Kidney capillary endothelial cell (primary cell): ENCODE results near the gene MAN1C1.

Source experiments
- DNase-seq: peaks from one replicate; pipeline ENCODE4 v3.0.0-alpha.2; 2018; ENCODE audit warnings: low spot score

The MAN1C1 gene

DNA sequence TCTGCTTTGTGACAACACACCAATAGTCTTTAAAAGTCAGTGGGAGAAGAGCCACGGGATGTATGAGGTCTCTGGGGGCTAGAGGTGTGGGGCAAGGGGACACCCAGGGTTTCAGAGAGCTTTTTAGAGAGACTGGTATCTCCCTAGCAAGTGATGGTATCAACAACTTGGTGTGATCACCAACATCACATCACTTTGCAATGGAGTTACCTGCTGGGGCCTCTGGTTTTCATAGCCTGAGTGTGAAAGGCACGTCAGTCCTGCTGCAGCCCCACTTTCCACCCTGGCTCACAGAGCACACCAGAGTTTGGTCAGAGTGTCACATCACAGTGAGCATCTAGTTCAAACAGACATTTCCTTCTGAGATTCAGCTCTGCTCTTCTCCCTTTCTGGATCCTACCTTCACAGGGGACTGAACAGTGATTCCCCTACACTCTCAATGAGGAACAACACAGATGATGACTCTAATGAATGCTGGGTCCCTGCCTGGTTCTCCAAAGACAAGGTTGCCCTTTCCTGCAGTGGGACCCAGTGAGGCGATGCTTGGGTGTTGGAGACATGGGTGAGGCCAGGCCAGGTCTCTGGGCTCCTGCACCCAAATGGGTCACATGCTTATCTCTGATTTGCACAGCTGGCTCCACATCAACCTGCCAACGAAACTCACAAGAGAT lies 2.0 kb upstream of the MAN1C1 start:
- no peak for DNase-seq

DNA sequence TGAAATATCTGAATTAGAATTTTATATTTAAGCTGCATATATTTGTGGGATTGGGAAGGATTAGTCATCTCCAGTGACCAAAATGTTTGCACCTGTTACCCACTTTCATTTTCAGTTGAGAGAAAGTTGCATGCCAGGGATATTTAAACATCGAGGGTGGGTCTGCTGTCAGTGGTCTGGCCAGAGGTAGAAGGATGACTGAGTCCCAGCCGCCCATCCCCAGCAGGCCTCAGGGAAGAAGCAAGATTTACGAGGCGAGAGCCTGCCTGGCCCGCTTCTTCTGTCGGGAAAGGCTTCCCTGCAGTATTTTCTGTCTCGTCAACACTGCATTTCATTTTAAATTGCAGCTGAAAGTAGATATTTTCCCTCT lies 1.4 kb upstream of the MAN1C1 start:
- no peak for DNase-seq

DNA sequence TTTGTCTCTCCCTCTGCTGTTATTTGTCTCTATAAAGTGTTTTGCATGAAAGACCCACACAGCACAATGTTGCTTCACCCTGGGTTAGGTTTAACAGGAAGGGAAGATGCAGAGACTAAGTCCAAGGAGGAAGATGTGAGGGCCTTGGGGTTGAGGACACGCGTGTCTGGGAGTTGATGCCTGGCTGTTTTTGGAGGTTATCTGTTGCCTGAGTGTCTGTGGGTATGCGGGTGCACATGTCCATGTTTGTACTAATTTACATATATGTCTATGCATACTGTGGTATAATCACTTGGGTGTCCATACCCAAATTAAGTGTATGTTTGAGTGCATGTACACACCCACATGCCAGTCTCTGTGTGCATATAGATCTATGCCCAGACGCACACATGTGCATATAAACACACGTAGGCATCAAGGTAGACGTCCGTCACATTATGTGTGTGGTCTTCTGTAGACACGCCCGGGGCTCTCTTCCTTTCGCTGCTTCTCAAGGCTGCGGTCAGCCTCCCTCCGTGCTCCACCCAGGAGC lies 962 bp upstream of the MAN1C1 start:
- DNase-seq, result no peak

DNA sequence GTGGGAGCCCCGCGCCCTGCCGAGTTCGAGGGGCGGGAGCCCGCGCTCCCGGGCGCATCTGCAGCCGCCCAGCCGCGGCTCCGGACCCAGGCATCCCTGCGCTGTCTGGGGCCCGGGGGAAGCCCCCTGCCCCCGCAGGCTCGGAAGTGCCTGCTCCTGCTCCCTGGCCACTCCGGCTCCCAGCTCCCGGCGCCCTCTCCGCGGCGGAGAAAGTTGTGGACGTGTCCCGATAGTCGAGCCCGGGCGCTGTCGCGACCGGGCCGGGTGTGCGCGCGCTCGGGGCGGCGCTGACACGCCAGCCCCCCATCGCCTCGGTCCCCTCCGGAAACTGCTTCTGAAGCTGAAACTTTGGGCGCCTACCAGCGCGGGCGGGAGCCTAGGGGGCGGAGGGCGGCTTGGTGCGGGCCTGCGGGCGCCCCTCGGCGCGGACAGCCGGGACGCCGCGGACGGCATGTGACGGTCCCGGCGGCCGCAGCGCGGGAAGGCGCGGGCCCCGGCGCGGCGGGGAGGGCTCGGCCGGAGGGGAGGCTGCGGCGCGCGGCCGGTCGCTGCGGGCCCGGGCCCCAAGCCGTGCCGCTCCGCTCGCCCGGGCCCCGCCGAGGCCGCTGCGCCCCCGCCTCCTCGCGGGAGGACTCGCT lies 515 bp downstream of the MAN1C1 start:
- DNase-seq, result no peak

DNA sequence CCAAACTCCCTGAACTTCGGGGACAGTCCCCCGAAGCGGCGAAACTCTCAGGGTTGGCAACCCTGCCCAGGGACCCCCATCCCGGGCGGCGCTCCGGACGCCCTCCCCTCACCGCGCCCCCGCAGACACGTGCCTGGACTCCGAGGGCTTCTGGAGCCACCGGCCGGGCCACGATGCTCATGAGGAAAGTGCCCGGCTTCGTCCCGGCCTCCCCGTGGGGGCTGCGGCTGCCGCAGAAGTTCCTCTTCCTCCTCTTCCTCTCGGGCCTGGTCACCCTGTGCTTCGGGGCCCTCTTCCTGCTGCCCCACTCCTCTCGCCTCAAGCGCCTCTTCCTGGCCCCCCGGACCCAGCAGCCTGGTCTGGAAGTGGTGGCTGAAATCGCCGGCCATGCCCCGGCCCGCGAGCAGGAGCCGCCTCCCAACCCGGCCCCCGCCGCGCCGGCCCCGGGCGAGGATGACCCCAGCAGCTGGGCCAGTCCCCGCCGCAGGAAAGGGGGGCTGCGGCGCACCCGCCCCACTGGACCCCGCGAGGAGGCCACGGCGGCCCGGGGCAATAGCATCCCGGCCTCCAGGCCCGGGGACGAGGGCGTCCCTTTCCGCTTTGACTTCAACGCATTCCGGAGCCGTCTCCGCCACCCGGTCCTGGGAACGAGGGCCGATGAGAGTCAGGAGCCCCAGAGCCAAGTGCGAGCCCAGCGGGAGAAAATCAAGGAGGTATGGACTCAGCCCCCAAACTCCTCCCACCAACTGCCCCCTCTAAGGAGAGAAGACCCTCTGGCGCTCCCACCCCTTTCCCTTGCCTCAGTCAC lies 1.2 kb downstream of the MAN1C1 start:
- DNase-seq, result no peak

DNA sequence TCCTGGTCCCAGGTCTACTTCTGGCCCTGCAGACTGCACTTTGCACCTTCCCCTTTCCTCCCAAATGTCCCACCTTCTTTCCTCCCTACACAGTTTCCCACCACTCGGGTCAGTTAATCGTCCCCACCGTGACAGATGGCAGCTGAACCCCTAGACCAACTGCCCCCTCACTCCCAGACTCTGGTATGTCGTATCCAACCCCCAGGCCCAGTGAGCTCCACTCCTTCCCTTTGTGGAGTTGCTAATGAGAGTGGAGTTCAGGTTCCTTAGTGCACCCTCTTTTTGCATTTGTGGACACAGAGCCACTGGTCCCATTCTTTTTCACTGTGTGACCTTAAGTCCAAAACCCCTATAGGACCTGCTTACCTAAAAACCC lies 1.8 kb downstream of the MAN1C1 start:
- DNase-seq, result no peak

DNA sequence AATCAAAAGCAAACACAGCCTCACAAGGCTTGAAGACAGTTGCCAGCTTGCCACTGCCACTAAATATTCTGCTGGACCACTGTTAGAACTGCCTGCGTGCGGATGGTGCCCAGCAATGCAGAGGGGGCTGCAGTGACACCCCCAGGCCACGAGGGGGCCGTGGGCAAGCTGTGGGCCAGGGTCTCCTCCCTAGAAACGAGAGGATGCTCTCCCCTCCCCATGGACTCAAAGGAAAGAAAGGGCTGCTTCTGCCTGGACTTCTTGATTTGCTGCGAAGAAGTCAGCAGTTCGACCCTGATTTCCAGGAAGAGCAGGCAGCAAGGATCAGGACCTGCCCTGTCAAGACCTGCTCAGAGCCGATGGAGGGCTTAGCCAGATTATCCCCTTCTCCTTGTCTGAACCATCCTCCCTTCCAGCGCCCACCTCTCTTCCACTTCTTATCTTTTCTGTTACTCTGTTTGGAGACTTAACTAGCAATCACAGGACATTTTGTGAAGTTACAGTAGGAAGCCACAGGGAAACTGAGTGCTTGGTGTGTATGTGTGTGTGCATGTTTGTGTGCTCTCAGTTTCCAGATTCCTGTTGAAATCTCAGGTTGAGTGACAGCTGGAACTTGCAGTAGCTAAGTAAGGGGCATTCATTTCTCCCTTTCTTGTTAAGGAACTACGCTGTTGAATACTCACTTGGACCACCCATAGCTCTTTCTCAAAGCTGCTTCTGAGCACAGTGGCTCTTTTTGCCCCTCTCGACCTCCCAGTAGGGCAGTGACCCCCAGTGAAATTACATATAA lies 2.7 kb downstream of the MAN1C1 start:
- no peak for DNase-seq

DNA sequence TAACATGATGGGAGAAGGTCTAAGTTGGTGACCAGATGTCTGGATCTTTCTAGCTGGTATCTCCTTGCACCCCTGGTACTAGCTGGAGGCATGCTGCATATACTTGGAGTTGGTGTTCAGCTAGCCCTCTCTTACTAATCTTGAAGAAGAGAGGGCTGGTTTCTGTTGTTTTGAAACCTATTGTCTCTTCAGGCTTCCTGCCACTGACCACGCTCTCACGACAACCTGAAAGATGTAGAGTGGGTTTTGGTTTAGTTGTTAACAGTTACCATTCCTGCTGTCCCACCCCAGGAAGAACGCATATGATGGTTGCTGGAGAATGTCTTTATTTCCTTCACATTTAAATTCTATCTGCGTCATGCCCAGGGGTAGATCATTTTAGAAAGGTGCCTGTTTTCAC lies 3.6 kb downstream of the MAN1C1 start:
- no peak for DNase-seq

DNA sequence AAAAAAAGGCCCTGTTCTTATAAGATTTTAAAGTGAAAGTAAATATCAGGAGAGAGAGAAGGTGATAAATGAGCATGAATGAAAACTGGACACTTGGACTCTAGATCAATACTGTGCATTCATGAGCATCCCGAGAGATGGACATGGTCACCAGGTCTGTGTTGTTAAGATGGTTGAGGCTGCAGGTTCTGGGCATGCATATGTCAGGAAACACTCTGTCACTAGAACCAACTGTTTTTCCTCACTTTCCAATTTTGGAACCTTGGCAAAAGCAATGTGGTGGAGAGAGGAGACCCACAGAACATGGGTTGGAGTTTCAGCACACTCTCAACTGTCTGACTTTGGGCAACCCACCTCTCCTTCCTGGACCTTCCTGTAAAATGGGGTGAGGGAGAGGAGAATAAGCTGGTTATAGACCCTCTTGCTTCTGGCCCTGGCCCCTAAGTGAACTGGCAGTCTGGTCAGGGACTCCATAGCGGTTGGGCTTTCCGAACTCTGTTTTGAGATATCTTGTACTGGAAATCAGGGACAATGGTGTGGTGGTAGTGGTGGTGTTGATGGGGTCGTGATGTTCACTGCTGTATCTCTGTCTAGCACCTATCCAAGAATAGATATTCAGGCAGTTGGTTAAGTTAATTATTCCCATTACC lies 4.2 kb downstream of the MAN1C1 start:
- no peak for DNase-seq

DNA sequence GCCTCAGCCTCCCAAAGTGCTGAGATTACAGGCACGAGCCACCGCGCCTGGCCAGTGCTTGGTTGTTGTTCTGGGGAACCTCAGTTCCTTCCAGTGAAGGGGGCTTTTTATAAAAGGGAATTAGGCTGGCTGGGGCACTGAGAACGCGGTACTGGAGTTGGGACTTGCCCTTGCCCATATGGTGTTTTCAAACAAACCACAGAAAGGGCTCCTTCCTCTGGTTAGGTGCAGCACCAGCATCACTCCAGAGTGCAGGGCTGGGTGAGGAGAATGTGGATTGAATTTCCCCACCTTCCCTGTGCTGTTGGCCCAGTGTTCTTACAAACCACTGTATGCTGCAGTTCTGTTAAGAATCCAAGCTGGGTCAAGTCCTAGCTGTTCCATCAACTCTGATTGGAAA lies 5.3 kb downstream of the MAN1C1 start:
- no peak for DNase-seq

DNA sequence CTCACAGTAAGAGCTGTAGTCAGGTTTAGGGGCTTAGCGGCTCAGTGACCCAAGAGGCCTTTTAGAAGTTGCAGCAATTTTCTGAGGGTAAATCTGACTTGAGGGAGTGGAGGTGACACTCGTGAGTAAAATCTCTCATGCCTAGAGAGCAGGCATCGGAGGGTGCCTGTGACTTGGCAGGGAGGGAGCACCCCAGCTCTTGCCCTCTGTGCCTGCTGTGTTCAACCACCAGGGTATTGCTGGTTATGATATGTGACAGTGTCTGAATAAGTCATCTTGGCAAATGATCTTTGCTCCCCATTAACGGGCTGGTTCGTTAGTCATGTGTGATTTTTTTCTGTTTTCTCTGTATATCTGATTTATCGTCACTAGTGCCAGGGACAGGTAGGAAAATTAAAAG lies 5.9 kb downstream of the MAN1C1 start:
- no peak for DNase-seq

DNA sequence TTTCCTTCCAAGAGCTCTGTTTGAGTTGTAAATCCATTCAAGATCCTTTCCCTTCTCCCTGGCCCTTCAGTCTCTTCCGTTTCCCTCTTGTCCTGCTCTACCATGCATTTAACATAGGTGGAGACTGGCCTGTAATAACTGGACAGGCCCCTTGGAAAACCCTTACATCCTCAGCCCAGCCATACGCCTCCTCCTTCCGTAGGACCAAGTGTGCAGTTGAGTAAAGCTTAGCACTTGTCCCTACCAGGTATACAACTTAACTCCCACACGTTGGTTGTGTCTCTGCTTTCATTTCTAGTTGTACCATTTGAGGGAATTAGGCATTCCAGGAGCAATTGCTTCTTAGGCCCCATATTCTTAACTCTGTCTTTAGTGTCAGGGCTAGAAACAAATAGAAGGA lies 6.4 kb downstream of the MAN1C1 start:
- no peak for DNase-seq

DNA sequence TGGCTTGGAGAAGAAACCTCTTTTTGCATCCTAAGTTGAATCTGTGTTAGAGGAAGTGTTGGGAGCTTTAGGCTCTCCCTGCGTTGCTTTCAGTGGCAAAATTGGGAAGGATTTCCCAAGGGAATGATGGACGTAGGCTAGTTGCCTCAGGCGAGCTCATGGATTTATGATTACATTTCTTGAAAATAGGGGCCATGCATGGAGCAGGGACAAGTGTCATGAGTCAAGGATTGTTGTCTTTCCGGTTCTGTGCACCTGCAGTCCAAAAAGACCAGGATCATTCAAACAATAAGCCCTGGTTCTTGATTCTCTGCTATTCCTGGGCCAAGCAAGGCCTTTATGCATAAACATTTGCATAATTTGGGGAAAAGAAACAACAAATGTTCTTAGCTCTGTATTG lies 7.1 kb downstream of the MAN1C1 start:
- no peak for DNase-seq

DNA sequence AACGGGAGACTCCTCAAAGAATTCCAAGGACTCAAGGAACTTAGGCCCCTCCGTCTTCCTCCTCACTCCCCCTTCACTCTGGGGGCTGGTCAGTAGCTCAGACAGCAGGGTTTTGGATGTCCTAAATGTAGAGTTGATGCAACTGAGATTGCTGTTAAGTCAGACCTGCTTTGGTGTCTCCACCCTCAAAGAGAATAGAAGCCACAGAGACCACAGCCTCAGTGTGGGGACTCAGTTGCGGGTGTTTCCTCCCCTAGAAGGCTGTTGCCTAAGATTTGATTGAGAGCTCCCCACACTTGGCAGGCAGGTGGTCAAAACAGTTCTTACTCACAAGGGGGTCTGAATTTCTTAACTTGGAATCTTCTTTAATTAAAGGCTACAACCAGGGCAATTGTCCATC lies 7.6 kb downstream of the MAN1C1 start:
- DNase-seq, result no peak

DNA sequence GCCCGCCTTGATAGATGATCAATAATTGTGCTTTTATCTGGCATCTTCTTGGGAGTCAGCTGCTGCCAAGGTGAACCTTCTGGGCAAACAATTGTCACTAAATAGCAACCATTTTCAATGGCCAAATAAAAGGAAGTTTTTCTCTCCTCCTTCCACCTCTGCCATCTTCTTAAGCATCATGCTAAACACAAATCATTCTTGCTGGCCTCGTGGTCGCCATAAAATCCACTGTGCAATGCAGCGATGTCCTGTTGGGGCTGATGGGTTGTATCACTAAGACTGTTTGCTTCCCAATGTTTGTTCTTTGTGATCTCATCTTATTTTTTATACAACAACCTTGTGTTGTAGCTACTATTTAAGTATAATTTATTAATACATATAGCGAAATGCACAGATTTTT lies 8.0 kb downstream of the MAN1C1 start:
- no peak for DNase-seq

DNA sequence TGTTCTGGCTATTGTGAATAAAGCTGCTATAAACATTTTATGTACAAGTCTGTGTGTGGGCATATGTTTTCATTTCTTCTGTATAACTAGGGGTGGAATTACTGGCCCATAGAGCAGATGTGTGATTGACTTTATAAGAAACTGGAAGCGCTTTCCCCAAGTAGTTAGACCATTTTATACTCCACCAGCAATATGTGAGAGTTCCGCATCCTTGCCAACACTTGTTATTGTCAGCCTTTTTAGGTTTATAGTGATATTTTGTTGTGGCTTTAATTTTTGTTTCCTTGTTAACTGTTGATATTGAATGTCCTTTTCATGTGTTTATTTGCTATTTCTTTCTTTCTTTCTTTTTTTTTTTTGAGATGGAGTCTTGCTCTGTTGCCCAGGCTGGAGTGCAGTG lies 9.4 kb downstream of the MAN1C1 start:
- DNase-seq, result no peak

DNA sequence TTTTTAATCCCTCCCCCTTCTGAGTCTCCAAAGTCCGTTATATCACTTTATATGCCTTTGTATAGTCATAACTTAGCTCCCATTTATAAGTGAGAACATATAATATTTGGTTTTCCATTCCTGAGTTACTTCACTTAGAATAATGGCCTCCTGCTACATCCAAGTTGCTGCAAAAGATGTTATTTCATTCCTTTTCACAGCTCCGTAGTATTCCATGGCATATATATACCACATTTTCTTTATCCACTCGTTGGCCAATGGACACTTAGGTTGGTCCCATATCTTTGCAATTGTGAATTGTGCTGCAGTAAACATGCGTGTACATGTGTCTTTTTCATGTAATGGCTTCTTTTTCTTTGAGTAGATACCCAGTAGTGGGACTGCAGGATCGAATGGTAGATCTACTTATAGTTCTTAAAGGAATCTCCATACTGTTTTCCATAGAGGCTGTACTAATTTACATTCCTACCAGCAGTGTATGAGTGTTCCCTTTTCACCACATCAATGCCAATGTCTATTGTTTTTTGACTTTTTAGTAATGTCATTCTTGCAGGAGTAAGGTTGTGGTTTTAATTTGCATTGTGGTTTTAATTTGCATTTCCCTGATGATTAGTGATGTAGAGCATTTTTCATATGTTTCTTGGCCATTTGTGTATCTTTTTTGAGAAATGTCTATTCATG lies 12.3 kb downstream of the MAN1C1 start:
- DNase-seq, result no peak

DNA sequence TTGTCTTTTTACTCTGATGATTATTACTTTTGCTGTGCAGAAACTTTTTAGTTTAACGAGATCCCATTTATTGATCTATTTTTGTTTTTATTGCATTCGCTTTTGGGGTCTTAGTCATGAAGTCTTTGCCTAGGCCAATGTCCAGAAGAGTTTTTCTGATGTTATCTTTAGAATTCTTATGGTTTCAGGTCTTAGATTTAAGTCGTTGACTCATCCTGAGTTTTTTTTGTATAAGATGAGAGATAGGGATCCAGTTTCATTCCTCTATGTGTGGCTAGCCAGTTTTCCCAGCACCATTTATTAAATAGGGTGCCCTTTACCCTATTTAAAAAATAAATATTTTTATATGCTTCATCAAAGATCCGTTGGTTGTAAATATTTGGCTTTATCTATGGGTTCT lies 13.2 kb downstream of the MAN1C1 start:
- no peak for DNase-seq

DNA sequence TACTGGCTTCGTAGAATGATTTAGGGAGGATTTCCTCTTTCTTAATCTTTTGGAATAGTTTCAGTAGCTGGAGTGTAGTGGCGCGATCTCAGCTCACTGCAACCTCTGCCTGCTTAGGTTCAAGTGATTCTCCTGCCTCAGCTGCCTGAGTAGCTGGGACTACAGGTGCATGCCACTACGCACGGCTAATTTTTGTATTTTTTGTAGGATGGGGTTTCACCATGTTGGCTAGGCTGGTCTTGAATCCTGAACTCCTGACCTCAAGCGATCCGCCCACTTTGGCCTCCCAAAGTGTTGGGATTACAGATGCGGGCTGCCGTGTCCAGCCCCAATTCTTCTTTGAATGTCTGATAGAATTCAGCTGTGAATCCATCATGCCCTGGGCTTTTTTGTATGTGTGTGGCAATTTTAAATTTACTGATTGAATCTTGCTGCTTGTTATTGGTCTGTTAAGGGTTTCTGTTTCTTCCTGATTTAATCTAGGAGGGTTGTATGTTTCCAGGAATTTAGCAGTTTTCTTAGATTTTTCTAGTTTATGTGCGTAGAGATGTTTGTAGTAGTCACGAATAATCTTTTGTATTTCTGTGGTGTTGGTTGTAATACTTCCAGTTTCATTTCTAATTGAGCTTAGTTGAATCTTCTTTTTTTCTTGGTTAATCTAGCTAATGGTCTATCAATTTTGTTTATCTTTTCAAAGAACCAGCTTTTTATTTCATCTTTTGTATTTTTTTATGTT lies 15.3 kb downstream of the MAN1C1 start:
- DNase-seq, result no peak

DNA sequence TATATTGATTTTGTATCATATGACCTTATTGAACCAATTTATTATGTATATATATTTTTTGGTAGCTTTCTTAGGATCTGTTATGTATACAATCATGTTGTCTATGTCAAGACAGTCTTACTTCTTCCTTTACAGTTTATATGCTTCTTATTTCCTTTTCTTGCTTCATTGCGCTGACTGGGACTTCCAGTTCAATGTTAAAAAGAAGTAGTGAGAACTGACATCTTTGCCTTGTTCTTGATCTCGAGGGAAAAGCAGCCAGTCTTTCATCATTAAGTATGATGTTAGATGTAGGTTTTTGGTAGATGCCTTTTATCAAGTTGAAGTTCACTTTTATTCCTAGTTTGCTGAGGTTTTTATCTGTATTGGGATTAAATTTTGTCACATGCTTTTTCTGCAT lies 17.5 kb downstream of the MAN1C1 start:
- no peak for DNase-seq

DNA sequence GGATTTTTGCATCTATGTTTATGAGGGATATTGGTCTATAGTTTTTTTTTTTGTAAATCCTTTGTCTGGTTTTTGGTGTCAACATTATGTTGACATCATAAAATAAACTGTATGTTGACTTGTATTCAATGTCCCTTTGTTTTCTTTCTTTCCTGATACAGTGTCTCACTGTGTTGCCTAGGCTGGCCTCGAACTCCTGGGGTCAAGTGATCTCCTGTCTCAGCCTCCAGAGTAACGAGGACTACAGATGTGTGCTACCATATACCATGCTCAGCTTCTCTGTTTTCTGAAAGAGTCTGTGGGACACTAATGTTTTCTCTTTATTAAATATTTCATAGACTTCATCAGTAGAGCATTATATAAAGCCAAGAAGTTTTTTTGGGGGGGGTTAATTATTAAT lies 18.3 kb downstream of the MAN1C1 start:
- no peak for DNase-seq
